Neutrophil (primary cell): ENCODE results near the gene SRP68.

Experiments used
- H3K27ac ChIP-seq: fragments of 200-600 bp; sonication (generic); 2 replicates; pipeline ENCODE4 v1.5.1; 2016; ENCODE audit warnings: mild to moderate bottlenecking, moderate library complexity
- H3K27me3 ChIP-seq: fragments of 200-600 bp; sonication (generic); 2 replicates; pipeline ENCODE4 v1.6.0; 2016; ENCODE audit warnings: mild to moderate bottlenecking
- H3K36me3 ChIP-seq: fragments of 200-600 bp; sonication (generic); 2 replicates; pipeline ENCODE4 v1.5.1; 2017
- H3K4me1 ChIP-seq, 2 experiments: fragments of 200-600 bp in 1 of 2; sonication (generic) in 1 of 2; 1 replicate in 1 of 2; 2 replicates in 1 of 2; pipeline versions ENCODE4 v1.5.1 to v1.6.1; 2013 to 2016; ENCODE audit warnings: low read depth in 1 of 2, low read length in 1 of 2, mild to moderate bottlenecking in 1 of 2, moderate library complexity in 1 of 2; ENCODE audit not compliant: control insufficient read depth in 1 of 2, insufficient read depth in 1 of 2
- H3K4me3 ChIP-seq, 2 experiments: fragments of 200-600 bp in 1 of 2; sonication (generic) in 1 of 2; 1 replicate in 1 of 2; 2 replicates in 1 of 2; pipeline ENCODE4 v1.5.1; 2013 to 2016; ENCODE audit warnings: low read depth in 1 of 2, low read length in 1 of 2, mild to moderate bottlenecking in 1 of 2, moderate library complexity in 1 of 2
- H3K9me3 ChIP-seq: fragments of 200-600 bp; sonication (generic); 2 replicates; pipeline ENCODE4 v1.5.1; 2016
- TF ChIP-seq, protein P1 (sequence below): fragments of 200-600 bp; sonication (generic); IDR thresholded peaks from 2 replicates; pipeline ENCODE4 v1.5.1; 2016; ENCODE audit warnings: antibody characterized with exemption

Gene SRP68

DNA sequence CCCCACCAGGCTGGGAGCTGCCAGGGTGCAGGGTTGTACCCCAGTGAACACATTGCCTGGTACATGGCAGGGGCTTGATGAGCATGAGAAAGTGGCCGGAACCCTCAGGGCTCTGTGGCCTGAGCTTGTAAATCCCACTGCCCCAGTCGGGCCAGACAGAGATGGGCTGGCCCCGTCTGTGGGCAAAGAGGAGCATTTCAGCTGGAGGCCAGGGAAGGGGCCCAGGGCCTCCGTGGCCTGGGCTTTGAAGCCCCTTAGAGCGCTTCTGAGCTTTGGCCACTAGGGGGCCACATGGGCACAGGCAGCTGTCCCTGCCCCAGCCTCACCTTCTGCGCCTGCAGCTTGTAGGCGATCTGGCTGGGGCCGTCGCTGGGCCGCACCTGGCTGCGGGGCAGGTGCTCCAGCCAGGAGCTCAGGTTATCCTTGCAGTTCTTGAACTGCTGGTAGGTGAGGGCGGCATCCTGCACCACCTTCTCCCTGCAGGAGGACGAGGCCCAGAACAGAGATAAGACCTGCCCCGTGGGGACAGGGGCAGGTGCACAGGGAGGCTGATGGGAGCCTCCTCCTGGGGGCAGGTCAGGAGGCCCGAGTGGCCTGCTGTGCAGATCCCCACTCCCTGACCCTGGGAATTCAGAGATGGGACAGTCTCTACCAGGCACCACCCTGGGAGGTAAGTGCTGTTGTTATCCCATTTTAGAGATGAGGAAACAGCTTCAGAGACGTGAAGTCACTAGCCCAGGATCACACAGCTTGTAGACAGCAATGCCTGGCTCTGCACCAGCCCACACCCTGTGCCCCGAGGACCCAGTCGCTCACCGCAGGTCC lies 58.0 kb downstream of the SRP68 start:
- Histone ChIP-seq H3K9me3 (no peaks in the 10 kb centered on the region), H3K36me3 (no peaks in the 10 kb centered on the region), H3K27ac (no peak overlapping the region), H3K4me1 (peaks cover 0 to 4% of the 10 kb centered on the region in 2 experiments), H3K27me3 (peaks cover 5% of the 10 kb centered on the region), H3K4me3 (no peak overlapping the region)
- TF ChIP-seq, protein P1, sequence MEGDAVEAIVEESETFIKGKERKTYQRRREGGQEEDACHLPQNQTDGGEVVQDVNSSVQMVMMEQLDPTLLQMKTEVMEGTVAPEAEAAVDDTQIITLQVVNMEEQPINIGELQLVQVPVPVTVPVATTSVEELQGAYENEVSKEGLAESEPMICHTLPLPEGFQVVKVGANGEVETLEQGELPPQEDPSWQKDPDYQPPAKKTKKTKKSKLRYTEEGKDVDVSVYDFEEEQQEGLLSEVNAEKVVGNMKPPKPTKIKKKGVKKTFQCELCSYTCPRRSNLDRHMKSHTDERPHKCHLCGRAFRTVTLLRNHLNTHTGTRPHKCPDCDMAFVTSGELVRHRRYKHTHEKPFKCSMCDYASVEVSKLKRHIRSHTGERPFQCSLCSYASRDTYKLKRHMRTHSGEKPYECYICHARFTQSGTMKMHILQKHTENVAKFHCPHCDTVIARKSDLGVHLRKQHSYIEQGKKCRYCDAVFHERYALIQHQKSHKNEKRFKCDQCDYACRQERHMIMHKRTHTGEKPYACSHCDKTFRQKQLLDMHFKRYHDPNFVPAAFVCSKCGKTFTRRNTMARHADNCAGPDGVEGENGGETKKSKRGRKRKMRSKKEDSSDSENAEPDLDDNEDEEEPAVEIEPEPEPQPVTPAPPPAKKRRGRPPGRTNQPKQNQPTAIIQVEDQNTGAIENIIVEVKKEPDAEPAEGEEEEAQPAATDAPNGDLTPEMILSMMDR = peak; percentile 82

DNA sequence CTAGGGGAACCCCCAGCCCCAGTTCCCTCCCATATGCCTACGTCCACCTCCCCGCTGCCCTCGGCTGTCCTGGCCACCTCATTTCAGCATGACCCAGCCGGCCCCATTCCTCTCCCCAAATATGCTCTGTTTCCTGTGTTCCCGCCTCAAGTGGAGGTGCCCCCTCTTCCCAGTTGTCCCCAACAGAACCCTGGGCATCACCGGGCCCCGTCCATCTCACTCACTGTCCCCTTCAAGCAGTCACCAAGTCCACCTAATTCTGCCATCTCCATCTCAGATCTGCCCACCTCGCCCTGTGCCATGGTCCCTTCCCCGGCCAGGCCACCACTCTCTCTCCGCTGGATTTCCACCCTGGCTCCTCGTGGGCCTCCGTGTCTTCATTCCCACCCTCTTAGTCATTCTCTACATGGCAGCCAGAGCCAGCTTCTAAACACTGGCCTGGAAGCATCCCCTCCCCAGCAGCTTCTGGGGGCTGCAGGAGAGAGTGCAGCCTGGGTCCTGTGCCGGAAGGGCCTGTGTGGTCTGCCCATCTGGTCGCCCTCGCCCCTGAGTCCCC lies 58.9 kb downstream of the SRP68 start:
- TF ChIP-seq, protein P1 = no peak
- H3K4me3 ChIP-seq = no peak overlapping the region
- H3K27me3 ChIP-seq = peaks cover 5% of the 10 kb centered on the region
- H3K27ac ChIP-seq = no peak overlapping the region
- H3K4me1 ChIP-seq = peaks cover 0 to 4% of the 10 kb centered on the region in 2 experiments
- H3K9me3 ChIP-seq = no peaks in the 10 kb centered on the region
- H3K36me3 ChIP-seq = no peaks in the 10 kb centered on the region

DNA sequence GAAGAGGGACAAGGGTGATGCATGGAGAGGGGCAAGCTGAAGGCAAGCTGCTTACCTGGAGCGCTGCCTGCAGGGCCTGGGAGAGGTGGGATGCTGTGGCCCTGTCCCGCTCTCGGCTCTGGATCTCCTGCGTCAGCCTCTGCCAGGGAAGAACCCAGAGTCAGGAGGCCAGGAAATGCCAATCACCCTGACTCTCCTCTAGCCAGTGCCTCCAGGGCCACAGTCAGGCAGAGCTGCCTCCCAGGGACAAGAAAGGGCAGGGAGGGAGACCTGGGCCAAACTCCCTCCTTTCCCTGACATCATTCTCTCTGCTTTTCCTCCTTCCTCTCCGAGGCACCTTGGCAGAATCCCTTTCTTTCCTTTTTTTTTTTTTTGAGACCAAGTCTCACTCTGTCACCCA lies 60.4 kb downstream of the SRP68 start:
- Histone ChIP-seq H3K4me3 (no peak overlapping the region), H3K9me3 (no peaks in the 10 kb centered on the region), H3K27me3 (peaks cover 5% of the 10 kb centered on the region), H3K27ac (no peak overlapping the region), H3K4me1 (peaks cover 0 to 4% of the 10 kb centered on the region in 2 experiments), H3K36me3 (no peaks in the 10 kb centered on the region)
- TF ChIP-seq, protein P1 = no peak

DNA sequence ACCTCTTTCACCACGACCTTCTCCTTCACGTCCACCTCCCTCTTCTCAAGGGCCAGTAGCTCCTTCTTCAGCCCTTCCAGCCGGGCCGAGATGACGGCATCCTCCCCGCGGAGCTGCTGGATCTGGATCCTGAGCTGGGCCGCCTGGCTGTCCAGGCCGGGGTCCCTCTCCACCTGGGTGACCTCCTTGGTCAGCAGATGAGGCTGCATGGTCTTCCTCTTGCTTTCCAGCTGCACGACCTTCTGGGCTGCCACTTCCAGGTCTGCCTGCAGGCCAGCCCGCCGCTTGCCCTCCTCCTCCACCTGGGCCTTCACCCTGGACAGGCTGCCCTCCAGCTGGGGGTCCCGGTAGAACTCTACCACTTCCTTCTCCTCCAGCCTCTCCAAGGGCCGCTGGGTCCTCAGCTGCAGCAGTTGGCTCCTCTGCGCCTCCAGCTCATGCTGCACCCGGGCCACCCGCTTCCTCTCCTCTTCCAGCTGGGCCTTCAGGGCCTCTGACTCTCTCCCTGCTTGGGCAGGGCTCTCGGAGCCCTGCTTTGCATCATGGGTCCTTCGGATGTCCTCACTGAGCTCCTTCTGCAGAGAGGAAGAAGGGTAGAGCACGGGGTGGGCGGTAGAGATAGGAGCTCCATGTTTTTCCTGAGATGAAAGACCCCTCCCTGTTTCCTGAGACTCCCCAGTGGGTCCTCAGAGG lies 62.2 kb downstream of the SRP68 start:
- no peaks in the 10 kb centered on the region for H3K9me3 ChIP-seq

DNA sequence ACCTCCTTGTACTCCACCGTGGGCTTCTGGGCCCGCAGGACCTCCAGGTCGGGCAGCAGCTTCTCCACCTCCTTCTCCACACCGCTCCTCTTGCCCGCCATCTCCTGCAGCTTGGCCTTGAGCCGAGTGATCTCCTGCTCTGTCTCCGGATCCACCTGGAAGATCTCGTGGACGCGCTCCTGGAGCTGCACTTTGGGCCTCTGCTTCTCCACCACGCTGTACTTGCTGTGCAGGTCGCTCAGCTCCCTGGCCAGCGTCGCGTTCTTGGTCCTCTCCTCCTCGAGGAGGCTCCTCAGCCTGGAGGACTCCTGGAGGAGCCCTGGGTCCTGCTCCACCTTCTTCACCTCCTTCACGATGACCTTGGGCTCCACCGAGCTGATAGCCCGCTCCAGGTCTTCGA lies 62.9 kb downstream of the SRP68 start:
- Histone ChIP-seq H3K27me3 (peaks cover 2% of the 10 kb centered on the region), H3K36me3 (peaks cover 12% of the 10 kb centered on the region), H3K27ac (no peak overlapping the region), H3K4me1 (peaks cover 0 to 9% of the 10 kb centered on the region in 2 experiments), H3K4me3 (no peak overlapping the region), H3K9me3 (no peaks in the 10 kb centered on the region)
- TF ChIP-seq, protein P1 = no peak

More for the DNA sequence above, 62.2 kb downstream of the SRP68 start:
- TF ChIP-seq, protein P1 = no peak
- Histone ChIP-seq H3K4me3 (no peak overlapping the region), H3K27ac (no peak overlapping the region), H3K36me3 (peaks cover 5% of the 10 kb centered on the region), H3K4me1 (peaks cover 0 to 9% of the 10 kb centered on the region in 2 experiments), H3K27me3 (peaks cover 5% of the 10 kb centered on the region)
